GM12878 (cell line): ENCODE data around the gene SRSF7. TPM values are rescaled to one million over a fixed set of nuclear protein-coding genes. Genes with fewer than 3 reads are reported as not detected.

Experiments
- ATAC-seq: fragments of 200-7000 bp; cut with Tn5 transposase; 3 replicates; pipeline ENCODE4 v1.9.1; 2020; ENCODE audit warnings: mild to moderate bottlenecking, moderate library complexity
- BruUV-seq: library from RNA; stranded (reverse); fragments of 400-500 nt; replicated peaks from 2 replicates; lab custom pipeline; 2021; lab: Mats Ljungman, UMichigan
- CTCF ChIA-PET: fragments of 300-600 bp; sonication (Branson Sonifier 250); formaldehyde crosslinking; extraction: SDS; loops from one replicate; lab custom pipeline; 2021; ENCODE audit warnings: inconsistent platforms; lab: Yijun Ruan, JAX
- POLR2A ChIA-PET: fragments of 350-600 bp; formaldehyde crosslinking; extraction: SDS; loops from one replicate; lab custom pipeline; 2021; ENCODE audit warnings: inconsistent platforms; lab: Charles Lee
- RAD21 ChIA-PET: fragments of 300-600 bp; sonication (Branson Sonifier 250); formaldehyde crosslinking; loops from one replicate; lab custom pipeline; 2023; ENCODE audit warnings: antibody characterized with exemption; ENCODE audit not compliant: unreplicated experiment; lab: Charles Lee
- SMC1A ChIA-PET: fragments of 300-600 bp; sonication (Branson Sonifier 250); formaldehyde crosslinking; loops from one replicate; lab custom pipeline; 2023; ENCODE audit not compliant: unreplicated experiment, uncharacterized antibody; lab: Charles Lee
- DNase-seq: peaks from one replicate; pipeline ENCODE4 v3.0.0-alpha.2; 2011; ENCODE audit warnings: low read depth, low spot score
- FAIRE-seq: peaks from 3 replicates; lab custom pipeline; 2011; peaks lifted over from hg19 to GRCh38; lab: Jason Lieb, UNC
- H2AFZ ChIP-seq: 2 replicates; pipeline ENCODE4 v1.6.0; 2011; ENCODE audit warnings: low read depth, low read length, control low read depth; ENCODE audit not compliant: control insufficient read depth
- H3K27ac ChIP-seq: 2 replicates; pipeline ENCODE4 v1.5.1; 2011; ENCODE audit warnings: control low read depth; ENCODE audit not compliant: control insufficient read depth, insufficient read depth
- H3K27me3 ChIP-seq, 2 experiments: replicated peaks in 1 of 2; 2 replicates each; pipeline versions ENCODE4 v1.6.0 to v1.6.1; 2011; ENCODE audit warnings: low read length in 1 of 2; ENCODE audit not compliant: control insufficient read depth in 2 of 2, insufficient read depth in 2 of 2
- H3K36me3 ChIP-seq, 2 experiments: 2 replicates each; pipeline ENCODE4 v1.5.1; 2011; ENCODE audit warnings: low read length in 1 of 2; ENCODE audit not compliant: control insufficient read depth in 2 of 2, insufficient read depth in 2 of 2
- H3K4me1 ChIP-seq: 2 replicates; pipeline ENCODE4 v1.6.1; 2011; ENCODE audit warnings: mild to moderate bottlenecking, low read length, moderate library complexity, mixed read lengths; ENCODE audit not compliant: control insufficient read depth, insufficient read depth
- H3K4me2 ChIP-seq: 2 replicates; pipeline ENCODE4 v1.6.0; 2011; ENCODE audit warnings: control low read depth; ENCODE audit not compliant: control insufficient read depth, insufficient read depth
- H3K4me3 ChIP-seq: fragments of 200-600 bp; sonication (generic); 2 replicates; pipeline ENCODE4 v1.5.1; 2016
- H3K79me2 ChIP-seq: 2 replicates; pipeline ENCODE4 v1.6.0; 2011; ENCODE audit warnings: low read length; ENCODE audit not compliant: control insufficient read depth, insufficient read depth
- H3K9ac ChIP-seq: 2 replicates; pipeline ENCODE4 v1.8.0; 2011; ENCODE audit warnings: low read length, control low read depth, mixed read lengths; ENCODE audit not compliant: control insufficient read depth, insufficient read depth
- H3K9me3 ChIP-seq: replicated peaks from 3 replicates; pipeline ENCODE4 v1.5.1; 2011; ENCODE audit warnings: mild to moderate bottlenecking, low read length; ENCODE audit not compliant: control insufficient read depth, insufficient read depth
- H4K20me1 ChIP-seq: 2 replicates; pipeline ENCODE4 v1.6.0; 2011; ENCODE audit not compliant: control insufficient read depth, insufficient read depth
- ATF7 ChIP-seq: fragments of 450-650 bp; IDR thresholded peaks from 2 replicates; pipeline ENCODE4 v1.6.1; 2016; ENCODE audit warnings: low read depth, mild to moderate bottlenecking
- CBFB ChIP-seq: IDR thresholded peaks from 2 replicates; pipeline ENCODE4 v1.6.1; 2016; ENCODE audit warnings: antibody characterized with exemption, low read depth
- FOXK2 ChIP-seq: fragments of 450-650 bp; IDR thresholded peaks from 2 replicates; pipeline ENCODE4 v1.6.1; 2017; ENCODE audit warnings: mild to moderate bottlenecking, moderate library complexity
- GABPA ChIP-seq: IDR thresholded peaks from 2 replicates; pipeline ENCODE4 v1.6.1; 2014; ENCODE audit warnings: antibody characterized with exemption, low read depth, mild to moderate bottlenecking, inconsistent platforms
- KLF5 ChIP-seq: fragments of 450-650 bp; IDR thresholded peaks from 2 replicates; pipeline ENCODE4 v1.6.1; 2014; ENCODE audit warnings: mild to moderate bottlenecking; ENCODE audit not compliant: partially characterized antibody
- MTA2 ChIP-seq: fragments of 450-650 bp; IDR thresholded peaks from 2 replicates; pipeline ENCODE4 v1.6.1; 2016; ENCODE audit warnings: low read depth, mild to moderate bottlenecking, moderate library complexity
- MXI1 ChIP-seq: fragments of 150-350 bp; IDR thresholded peaks from 2 replicates; pipeline ENCODE4 v1.6.1; 2011; ENCODE audit warnings: low read depth, mild to moderate bottlenecking, inconsistent platforms, low read length, improper control_type of control experiment
- NBN ChIP-seq: fragments of 450-650 bp; IDR thresholded peaks from 2 replicates; pipeline ENCODE4 v1.6.1; 2016
- WGBS: methylation state at CpG from one replicate; pipeline ENCODE4 v1.1.6; 2016; ENCODE audit warnings: low lambda C conversion rate; ENCODE audit not compliant: insufficient replicate concordance, insufficient coverage; ENCODE audit errors: missing lambda C conversion rate; 5-methylcytosine and 5-hydroxymethylcytosine counted together
- in situ Hi-C: fragments of 300-500 bp; cut with MboI; formaldehyde crosslinking; loops from 9 replicates; pipeline ENCODE4 v1.14.3; 2018; ENCODE audit warnings: mixed read lengths
- intact Hi-C: fragments of 100-400 bp; cut with micrococcal nuclease; formaldehyde crosslinking; loops from one replicate; pipeline ENCODE4 v1.14.2; 2022; ENCODE audit not compliant: unreplicated experiment
- polyA plus RNA-seq, 11 experiments: library from polyadenylated mRNA; depleted of rRNA in 4 of 11; unstranded in 6 of 11; stranded (reverse) in 5 of 11; fragments of >200 nt; fragmentation: Nextera tagmentation in 4 of 11; fragmentation: Illumina TruSeq in 1 of 11; extraction: Ambion mirVana in 4 of 11; extraction: Trizol in 1 of 11; gene quantifications; 1 replicate in 1 of 11; 2 replicates in 10 of 11; pipeline versions ENCODE4 v1.2.1 to v1.2.3, GENCODE V29; 2011 to 2016; ENCODE audit warnings: inconsistent platforms in 2 of 11, missing spikeins in 2 of 11, low read depth in 1 of 11
- total RNA-seq, 4 experiments: library from RNA; depleted of rRNA in 3 of 4; stranded (reverse); fragments of >200 nt in 3 of 4; fragmentation: Illumina TruSeq in 1 of 4; extraction: Trizol in 1 of 4; gene quantifications; 2 replicates each; pipeline versions ENCODE4 v1.2.1 to v1.2.3, GENCODE V29; 2013 to 2021
- TF ChIP-seq, protein P1 (sequence below): fragments of 450-650 bp; IDR thresholded peaks from 2 replicates; pipeline ENCODE4 v1.6.1; 2014; ENCODE audit warnings: mild to moderate bottlenecking
- TF ChIP-seq, protein P2 (sequence below): IDR thresholded peaks from 2 replicates; pipeline ENCODE4 v1.6.1; 2012; ENCODE audit warnings: low read depth, low read length, improper control_type of control experiment
- TF ChIP-seq, protein P3 (sequence below): fragments of 150-350 bp; IDR thresholded peaks from 2 replicates; pipeline ENCODE4 v1.6.1; 2014; ENCODE audit warnings: mild to moderate bottlenecking, low read depth, low read length

SRSF7 gene
- total and polyA plus RNA-seq, 10 of the 15 experiments (the other 5 are each of a cell fraction or from before 2014, with no cell fraction given), result 205 to 785 (median 408) TPM

DNA sequence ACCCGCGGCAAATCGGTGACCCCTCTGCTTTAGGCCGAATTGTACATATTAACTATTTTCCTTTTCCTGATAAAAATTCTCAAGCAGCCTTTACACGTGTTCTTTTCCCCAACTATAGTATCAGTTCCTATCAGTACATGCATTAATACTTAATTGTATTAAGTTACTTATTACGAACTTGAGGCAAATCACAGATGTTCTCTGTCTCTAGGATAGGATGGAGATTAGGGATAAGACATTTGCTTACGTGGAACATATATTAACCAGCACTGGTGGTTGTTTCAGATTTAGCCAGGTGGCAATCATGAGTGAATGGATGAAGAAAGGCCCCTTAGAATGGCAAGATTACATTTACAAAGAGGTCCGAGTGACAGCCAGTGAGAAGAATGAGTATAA lies 27.5 kb upstream of the SRSF7 start:
- Histone ChIP-seq H2AFZ (peak overlapping the region; percentile 98), H3K9me3 (no peaks in the 10 kb centered on the region), H4K20me1 (no peaks in the 10 kb centered on the region), H3K4me1 (0 out of 2 replicates have a peak, but pooled peaks cover 2% of the 10 kb centered on the region)
- peak; percentile 5; the same call in 2 of the 3 replicates for ATAC-seq
- POLR2A ChIA-PET, result interaction anchor here (0.6 to 1.7 kb wide), 2 partner anchors 26 to 131 kb away, joined by 3 to 6 read pairs; no protein-coding TSS in a partner anchor
- TF ChIP-seq, protein P1, sequence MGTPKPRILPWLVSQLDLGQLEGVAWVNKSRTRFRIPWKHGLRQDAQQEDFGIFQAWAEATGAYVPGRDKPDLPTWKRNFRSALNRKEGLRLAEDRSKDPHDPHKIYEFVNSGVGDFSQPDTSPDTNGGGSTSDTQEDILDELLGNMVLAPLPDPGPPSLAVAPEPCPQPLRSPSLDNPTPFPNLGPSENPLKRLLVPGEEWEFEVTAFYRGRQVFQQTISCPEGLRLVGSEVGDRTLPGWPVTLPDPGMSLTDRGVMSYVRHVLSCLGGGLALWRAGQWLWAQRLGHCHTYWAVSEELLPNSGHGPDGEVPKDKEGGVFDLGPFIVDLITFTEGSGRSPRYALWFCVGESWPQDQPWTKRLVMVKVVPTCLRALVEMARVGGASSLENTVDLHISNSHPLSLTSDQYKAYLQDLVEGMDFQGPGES, result no peak
- TF ChIP-seq, protein P2, sequence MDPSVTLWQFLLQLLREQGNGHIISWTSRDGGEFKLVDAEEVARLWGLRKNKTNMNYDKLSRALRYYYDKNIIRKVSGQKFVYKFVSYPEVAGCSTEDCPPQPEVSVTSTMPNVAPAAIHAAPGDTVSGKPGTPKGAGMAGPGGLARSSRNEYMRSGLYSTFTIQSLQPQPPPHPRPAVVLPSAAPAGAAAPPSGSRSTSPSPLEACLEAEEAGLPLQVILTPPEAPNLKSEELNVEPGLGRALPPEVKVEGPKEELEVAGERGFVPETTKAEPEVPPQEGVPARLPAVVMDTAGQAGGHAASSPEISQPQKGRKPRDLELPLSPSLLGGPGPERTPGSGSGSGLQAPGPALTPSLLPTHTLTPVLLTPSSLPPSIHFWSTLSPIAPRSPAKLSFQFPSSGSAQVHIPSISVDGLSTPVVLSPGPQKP, result no peak
- TF ChIP-seq NBN (no peak), MXI1 (no peak), FOXK2 (no peak), KLF5 (no peak), MTA2 (no peak), CBFB (no peak), ATF7 (no peak), GABPA (no peak)
- TF ChIP-seq, protein P3, sequence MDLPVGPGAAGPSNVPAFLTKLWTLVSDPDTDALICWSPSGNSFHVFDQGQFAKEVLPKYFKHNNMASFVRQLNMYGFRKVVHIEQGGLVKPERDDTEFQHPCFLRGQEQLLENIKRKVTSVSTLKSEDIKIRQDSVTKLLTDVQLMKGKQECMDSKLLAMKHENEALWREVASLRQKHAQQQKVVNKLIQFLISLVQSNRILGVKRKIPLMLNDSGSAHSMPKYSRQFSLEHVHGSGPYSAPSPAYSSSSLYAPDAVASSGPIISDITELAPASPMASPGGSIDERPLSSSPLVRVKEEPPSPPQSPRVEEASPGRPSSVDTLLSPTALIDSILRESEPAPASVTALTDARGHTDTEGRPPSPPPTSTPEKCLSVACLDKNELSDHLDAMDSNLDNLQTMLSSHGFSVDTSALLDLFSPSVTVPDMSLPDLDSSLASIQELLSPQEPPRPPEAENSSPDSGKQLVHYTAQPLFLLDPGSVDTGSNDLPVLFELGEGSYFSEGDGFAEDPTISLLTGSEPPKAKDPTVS, result no peak
- TF ChIP-seq, all 136 proteins: peak for 0
- CTCF ChIA-PET, result no interaction called here
- SMC1A ChIA-PET, result interaction anchor here (0.9 kb wide), 1 partner anchor 10 kb away, joined by 3 read pairs; no protein-coding TSS in a partner anchor
- Histone ChIP-seq H3K27ac (peak overlapping the region; percentile 66), H3K27me3 (no peaks in the 10 kb centered on the region), H3K9ac (peak overlapping the region; percentile 88), H3K4me2 (peak overlapping the region; percentile 48), H3K36me3 (peaks cover 0 to 3% of the 10 kb centered on the region in 2 experiments; a peak in 2 of 4 replicates), H3K79me2 (peaks cover 12% of the 10 kb centered on the region), H3K4me3 (peak overlapping the region; percentile 96)
- no TSS peak for BruUV-seq
- intact Hi-C loops, result no loop called here
- no peak for FAIRE-seq
- RAD21 ChIA-PET, result no interaction called here
- WGBS, result 1% methylated on average over 8 of the region's 8 CpGs
- in situ Hi-C loops, result no loop called here
- DNase-seq, result no peak
